SKM-1 (cell line): ENCODE results near the gene HYAL1.
A peak's percentile ranks its signal among the peaks of the same experiment; 100 is the strongest.
"Not testable (repeated sequence)": the region's sequence is repeated elsewhere in the genome, so short reads cannot be mapped to it uniquely, and the experiment has no call there.

Experiments used
- DNase-seq: peaks from one replicate; lab custom pipeline; 2025; ENCODE audit not compliant: unreplicated experiment; lab: John Stamatoyannopoulos, UW

The HYAL1 gene

GRCh38 chr3:50319894-50320625 is 16.7 kb upstream of the HYAL1 start:
- DNase-seq = no peak

- no peak for DNase-seq
Measured at GRCh38 chr3:50319181-50319893, 16.0 kb upstream of the HYAL1 start.

GRCh38 chr3:50318615-50319014 is 15.2 kb upstream of the HYAL1 start:
- no peak for DNase-seq

- DNase-seq = no peak
Measured at GRCh38 chr3:50318163-50318562, 14.8 kb upstream of the HYAL1 start.

- DNase-seq = no peak
Measured at GRCh38 chr3:50317300-50317699, 13.9 kb upstream of the HYAL1 start.

- DNase-seq = no peak
Measured at GRCh38 chr3:50316657-50317242, 13.4 kb upstream of the HYAL1 start.

- DNase-seq = no peak
Measured at GRCh38 chr3:50314816-50315215, 11.4 kb upstream of the HYAL1 start.

- no peak for DNase-seq
Measured at GRCh38 chr3:50314342-50314741, 11.0 kb upstream of the HYAL1 start.

- not testable (repeated sequence) for DNase-seq
Measured at GRCh38 chr3:50312041-50312440, 8.7 kb upstream of the HYAL1 start.

- no peak for DNase-seq
Measured at GRCh38 chr3:50304601-50305000, 1.2 kb upstream of the HYAL1 start.

- no peak for DNase-seq
Measured at GRCh38 chr3:50302095-50303012, 1.0 kb downstream of the HYAL1 start.

GRCh38 chr3:50300681-50301254 is 2.6 kb downstream of the HYAL1 start:
- DNase-seq = no peak

GRCh38 chr3:50299929-50300680 is 3.3 kb downstream of the HYAL1 start:
- peak; percentile 69 for DNase-seq

GRCh38 chr3:50299638-50299928 is 3.8 kb downstream of the HYAL1 start:
- no peak for DNase-seq

- peak; percentile 97 for DNase-seq
Measured at GRCh38 chr3:50298836-50299637, 4.3 kb downstream of the HYAL1 start, which contains the start of the genes HYAL3 and NAA80. Gene HYAL3, minus strand, starts transcription at chr3:50299405. Its CDS starts 3,803 bp downstream, at chr3:50295602. Gene NAA80, minus strand, starts transcription at chr3:50299405. Its CDS starts 1,942 bp downstream, at chr3:50297463.

- no peak for DNase-seq
Measured at GRCh38 chr3:50297896-50298725, 5.3 kb downstream of the HYAL1 start.

GRCh38 chr3:50297384-50297775 is 6.0 kb downstream of the HYAL1 start:
- DNase-seq = no peak

- DNase-seq = no peak
Measured at GRCh38 chr3:50296721-50297383, 6.5 kb downstream of the HYAL1 start.
